ENCODE results near the gene FMN1. TPM values are rescaled to one million over a fixed set of nuclear protein-coding genes. Genes with fewer than 3 reads are reported as not detected.

The FMN1 gene
- polyA plus RNA-seq, 4 donors = 0.54 to 2.1 (median 0.86) TPM

DNA sequence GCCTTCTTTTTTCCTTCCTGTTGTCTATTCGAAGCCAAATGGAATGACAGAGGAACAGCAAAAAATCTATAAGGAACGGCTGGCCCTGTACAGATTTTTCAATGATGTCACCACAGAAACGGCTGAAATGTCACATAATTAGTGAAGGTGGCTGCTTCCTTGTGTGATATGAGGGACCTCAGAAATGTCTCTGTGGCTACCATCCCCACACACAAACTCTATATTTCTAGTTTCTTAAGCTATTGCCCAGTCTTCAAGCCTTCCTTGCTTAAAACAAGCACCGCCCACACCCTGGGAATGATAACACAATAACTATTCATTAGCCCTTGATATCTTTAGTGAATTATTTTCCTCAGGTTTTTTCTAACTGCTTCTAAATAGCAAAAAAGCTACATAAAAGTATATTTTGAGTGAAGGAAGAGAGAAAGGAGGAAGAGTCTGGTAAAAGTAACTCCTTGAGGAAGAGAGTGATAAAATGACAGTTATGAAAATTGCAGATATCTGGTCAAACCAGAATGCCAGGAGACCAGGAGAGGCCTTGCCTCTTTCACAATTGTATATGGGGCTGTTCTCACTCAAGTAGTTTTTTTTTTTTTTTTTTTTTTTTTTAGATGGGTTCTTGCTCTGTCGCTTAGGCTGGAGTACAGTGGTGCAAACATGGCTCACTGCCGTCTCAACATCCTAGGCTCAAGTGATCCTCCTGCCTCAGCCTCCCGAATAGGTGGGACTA, 38.7 kb downstream of the FMN1 start:
- peaks cover 0 to 3% (median 0%) of the 10 kb centered on the region in 3 donors for H3K27me3 ChIP-seq (ENCODE audit: control insufficient read depth in 3 of 3, insufficient read depth in 3 of 3, low read length in 3 of 3)
- H3K4me3 ChIP-seq (ENCODE audit: low read depth in 1 of 3, low read length in 3 of 3) = no peak overlapping the region
- DNase-seq = no peak
- no peaks in the 10 kb centered on the region for H3K4me1 ChIP-seq (ENCODE audit: control insufficient read depth in 3 of 3, insufficient read depth in 2 of 3, low read depth in 1 of 3, low read length in 2 of 3)
- no peak for FAIRE-seq
- no peaks in the 10 kb centered on the region for H3K36me3 ChIP-seq (ENCODE audit: control insufficient read depth in 3 of 3, insufficient read depth in 2 of 3, low read depth in 1 of 3, low read length in 3 of 3)
- H3K27ac ChIP-seq (ENCODE audit: low read depth in 1 of 3, low read length in 2 of 3) = no peak overlapping the region
- no peaks in the 10 kb centered on the region for H3K9me3 ChIP-seq (ENCODE audit: control insufficient read depth in 2 of 2, insufficient read depth in 1 of 2, low read depth in 1 of 2, low read length in 1 of 2)
- WGBS, 3 donors = 73 to 86% (median 81%) methylated on average over 6 to 7 of the region's 7 CpGs

DNA sequence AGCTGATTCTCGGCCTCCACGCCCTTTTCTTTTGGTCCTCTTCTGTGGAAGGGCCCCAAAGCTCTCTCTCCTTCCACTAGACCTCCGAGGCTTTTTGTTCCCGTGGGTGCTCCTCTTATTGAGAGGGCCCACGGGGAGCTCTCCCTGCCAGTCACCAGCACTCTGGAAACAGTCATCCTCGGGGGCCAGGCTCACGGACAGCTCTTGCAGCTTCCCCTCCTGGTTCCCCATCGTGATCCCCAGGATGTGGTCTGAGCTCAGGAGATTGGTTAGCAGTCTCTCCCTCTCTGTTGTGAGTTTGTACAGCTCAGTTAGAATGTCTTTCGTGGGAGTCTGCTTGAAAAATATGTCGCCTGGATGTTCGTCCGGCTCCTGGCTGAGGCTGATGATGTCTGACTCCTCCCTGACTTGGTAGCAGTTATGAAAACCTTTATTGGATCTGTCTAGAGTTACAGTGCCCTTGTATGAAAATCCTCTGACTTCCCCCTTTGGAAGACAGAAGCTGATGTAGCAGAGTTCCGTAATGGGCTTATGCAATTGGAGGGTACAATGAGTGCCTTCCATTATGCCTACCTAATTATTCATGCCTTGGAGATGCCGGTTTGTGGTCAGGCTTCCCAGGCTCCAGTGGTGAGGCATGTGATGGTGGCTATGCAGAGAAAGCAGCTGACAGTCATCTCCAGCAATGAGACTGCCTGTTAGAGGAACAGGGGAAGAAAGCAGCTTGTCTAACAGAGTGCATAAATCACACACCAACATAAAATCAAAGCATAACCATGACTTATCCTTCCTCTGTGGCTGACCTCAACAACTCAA, 40.0 kb downstream of the FMN1 start:
- Histone ChIP-seq H3K4me1 (ENCODE audit: control insufficient read depth in 3 of 3, insufficient read depth in 2 of 3, low read depth in 1 of 3, low read length in 2 of 3) (peaks cover 0 to 5% (median 2%) of the 10 kb centered on the region in 3 donors), H3K27me3 (ENCODE audit: control insufficient read depth in 3 of 3, insufficient read depth in 3 of 3, low read length in 3 of 3) (peaks cover 0 to 3% (median 0%) of the 10 kb centered on the region in 3 donors), H3K4me3 (ENCODE audit: low read depth in 1 of 3, low read length in 3 of 3) (no peak overlapping the region), H3K36me3 (ENCODE audit: control insufficient read depth in 3 of 3, insufficient read depth in 2 of 3, low read depth in 1 of 3, low read length in 3 of 3) (no peaks in the 10 kb centered on the region), H3K9me3 (ENCODE audit: control insufficient read depth in 2 of 2, insufficient read depth in 1 of 2, low read depth in 1 of 2, low read length in 1 of 2) (no peaks in the 10 kb centered on the region), H3K27ac (ENCODE audit: low read depth in 1 of 3, low read length in 2 of 3) (peak overlapping the region in 1 of 3 donors; percentile 58)
- WGBS, 3 donors = 70 to 88% (median 72%) methylated on average over 14 of the region's 14 CpGs
- FAIRE-seq = no peak
- no peak for DNase-seq

DNA sequence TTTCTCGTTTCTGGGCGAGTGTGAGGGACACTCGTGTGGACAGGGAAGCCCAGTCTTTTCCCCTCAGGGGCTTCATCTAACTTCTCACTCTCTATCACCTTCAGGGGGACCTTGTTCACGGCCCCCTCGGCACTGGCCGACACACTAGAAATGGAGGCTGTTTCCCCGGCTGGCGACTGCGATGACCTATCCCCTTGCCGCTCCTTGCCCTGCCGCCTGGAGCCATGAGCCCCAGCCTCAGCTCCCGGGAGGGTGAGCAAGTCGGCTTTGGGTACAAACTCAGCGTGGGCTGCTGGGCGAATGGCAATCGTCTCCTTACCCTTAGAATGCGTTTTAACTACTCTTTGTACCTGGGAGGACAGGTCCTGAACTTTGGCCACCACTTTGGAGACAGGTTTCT, 41.0 kb downstream of the FMN1 start:
- WGBS, 3 donors = 84 to 91% (median 87%) methylated on average over 17 of the region's 17 CpGs
- no peak overlapping the region for H3K4me3 ChIP-seq (ENCODE audit: low read depth in 1 of 3, low read length in 3 of 3)
- no peaks in the 10 kb centered on the region for H3K36me3 ChIP-seq (ENCODE audit: control insufficient read depth in 3 of 3, insufficient read depth in 2 of 3, low read depth in 1 of 3, low read length in 3 of 3)
- FAIRE-seq (no peak), DNase-seq (no peak)
- H3K4me1 ChIP-seq (ENCODE audit: control insufficient read depth in 3 of 3, insufficient read depth in 2 of 3, low read depth in 1 of 3, low read length in 2 of 3) = peaks cover 0 to 5% (median 2%) of the 10 kb centered on the region in 3 donors
- H3K27me3 ChIP-seq (ENCODE audit: control insufficient read depth in 3 of 3, insufficient read depth in 3 of 3, low read length in 3 of 3) = peaks cover 0 to 3% (median 0%) of the 10 kb centered on the region in 3 donors
- H3K27ac ChIP-seq (ENCODE audit: low read depth in 1 of 3, low read length in 2 of 3) = peak overlapping the region in 1 of 3 donors; percentile 36
- no peaks in the 10 kb centered on the region for H3K9me3 ChIP-seq (ENCODE audit: control insufficient read depth in 2 of 2, insufficient read depth in 1 of 2, low read depth in 1 of 2, low read length in 1 of 2)

DNA sequence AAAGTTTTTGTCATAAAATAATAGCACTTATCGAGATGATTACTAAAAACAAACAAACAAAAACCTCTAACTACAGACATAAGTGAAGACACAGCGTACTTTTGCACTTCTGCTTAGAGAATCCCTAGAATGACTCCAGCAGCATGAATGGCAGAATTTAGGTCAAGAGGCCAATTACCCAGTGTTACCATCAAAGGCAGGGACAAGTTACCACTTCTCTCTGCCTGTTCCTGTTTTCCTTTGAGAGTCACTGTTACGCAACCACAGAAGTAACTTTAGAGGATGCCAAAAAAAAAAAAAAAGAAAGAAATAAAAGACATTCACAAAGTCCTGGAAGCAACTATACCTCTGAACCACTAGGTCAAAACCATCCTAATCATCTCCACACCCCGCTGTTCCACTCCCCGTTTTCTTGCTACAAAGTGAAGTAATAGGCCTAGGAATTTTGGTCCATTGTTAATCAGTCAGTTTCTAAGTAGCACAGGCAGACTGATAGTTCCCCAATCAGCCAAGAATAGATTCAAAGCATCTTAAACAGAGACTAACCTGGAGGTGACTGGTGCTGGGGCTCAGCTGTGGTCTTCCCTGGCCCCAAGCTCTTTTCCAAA, 41.9 kb downstream of the FMN1 start:
- DNase-seq = no peak
- Histone ChIP-seq H3K4me3 (ENCODE audit: low read depth in 1 of 3, low read length in 3 of 3) (no peak overlapping the region), H3K27me3 (ENCODE audit: control insufficient read depth in 3 of 3, insufficient read depth in 3 of 3, low read length in 3 of 3) (peaks cover 0 to 3% (median 0%) of the 10 kb centered on the region in 3 donors), H3K4me1 (ENCODE audit: control insufficient read depth in 3 of 3, insufficient read depth in 2 of 3, low read depth in 1 of 3, low read length in 2 of 3) (peaks cover 0 to 11% (median 2%) of the 10 kb centered on the region in 3 donors), H3K9me3 (ENCODE audit: control insufficient read depth in 2 of 2, insufficient read depth in 1 of 2, low read depth in 1 of 2, low read length in 1 of 2) (no peaks in the 10 kb centered on the region), H3K27ac (ENCODE audit: low read depth in 1 of 3, low read length in 2 of 3) (peak overlapping the region in 1 of 3 donors; percentile 36), H3K36me3 (ENCODE audit: control insufficient read depth in 3 of 3, insufficient read depth in 2 of 3, low read depth in 1 of 3, low read length in 3 of 3) (no peaks in the 10 kb centered on the region)
- no peak for FAIRE-seq
- WGBS, 3 donors = 64 to 73% (median 68%) methylated on average over 5 of the region's 5 CpGs

DNA sequence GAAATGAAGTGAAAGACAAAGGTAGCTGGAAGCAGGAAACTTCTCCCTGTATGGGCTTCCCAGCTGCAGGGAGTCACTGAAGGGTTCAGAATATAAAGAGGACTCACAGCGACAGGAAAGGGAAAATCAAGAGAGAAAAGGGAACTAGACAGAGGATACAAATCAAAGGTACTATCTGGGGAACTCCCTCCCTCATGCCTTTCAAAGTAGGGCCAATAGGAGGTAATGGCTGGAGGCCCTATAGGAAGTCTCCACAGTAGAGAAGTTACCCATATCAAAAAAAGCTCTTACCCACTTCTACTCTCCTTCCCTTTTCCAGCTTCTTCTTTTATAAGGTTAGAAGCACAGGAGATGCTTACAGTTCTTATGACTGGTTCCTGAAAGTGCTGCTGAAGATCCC, 43.5 kb downstream of the FMN1 start:
- 17 to 34% (median 17%) methylated on average over 1 of the region's 1 CpG for WGBS, 3 donors
- DNase-seq = peak in 1 of 2 donors; percentile 17
- Histone ChIP-seq H3K4me1 (ENCODE audit: control insufficient read depth in 3 of 3, insufficient read depth in 2 of 3, low read depth in 1 of 3, low read length in 2 of 3) (peaks cover 0 to 18% (median 2%) of the 10 kb centered on the region in 3 donors), H3K9me3 (ENCODE audit: control insufficient read depth in 2 of 2, insufficient read depth in 1 of 2, low read depth in 1 of 2, low read length in 1 of 2) (no peaks in the 10 kb centered on the region), H3K27ac (ENCODE audit: low read depth in 1 of 3, low read length in 2 of 3) (peak overlapping the region in 1 of 3 donors; percentile 21), H3K27me3 (ENCODE audit: control insufficient read depth in 3 of 3, insufficient read depth in 3 of 3, low read length in 3 of 3) (peaks cover 0 to 3% (median 0%) of the 10 kb centered on the region in 3 donors), H3K36me3 (ENCODE audit: control insufficient read depth in 3 of 3, insufficient read depth in 2 of 3, low read depth in 1 of 3, low read length in 3 of 3) (no peaks in the 10 kb centered on the region), H3K4me3 (ENCODE audit: low read depth in 1 of 3, low read length in 3 of 3) (no peak overlapping the region)
- FAIRE-seq = no peak

DNA sequence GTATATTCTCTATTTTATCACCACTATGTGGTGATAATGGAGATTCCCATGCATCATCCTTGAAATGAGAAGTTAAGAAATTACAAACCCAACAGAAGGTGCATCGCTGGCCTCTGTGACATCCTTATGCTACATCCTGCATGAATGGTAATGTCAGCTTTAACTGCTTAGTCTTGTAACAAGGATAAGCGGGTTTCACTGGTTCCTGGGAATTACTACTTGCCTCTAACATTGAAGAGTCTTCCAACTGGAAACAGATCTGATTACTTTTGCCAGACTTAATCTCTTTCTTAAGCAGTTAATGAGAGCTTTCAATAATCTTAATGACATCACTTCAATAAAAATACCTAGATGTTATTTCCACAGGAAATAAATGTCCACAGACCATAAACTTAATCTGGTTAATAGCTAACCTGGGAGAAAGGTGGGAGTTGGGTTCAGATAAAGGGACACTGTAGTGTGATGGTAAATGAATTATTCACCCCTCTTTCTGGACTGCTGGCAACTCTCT, 44.0 kb downstream of the FMN1 start:
- no peaks in the 10 kb centered on the region for H3K36me3 ChIP-seq (ENCODE audit: control insufficient read depth in 3 of 3, insufficient read depth in 2 of 3, low read depth in 1 of 3, low read length in 3 of 3)
- FAIRE-seq = no peak
- 28 to 66% (median 56%) methylated on average over 2 of the region's 2 CpGs for WGBS, 3 donors
- DNase-seq = peak; percentile 64 to 70
- peaks cover 0 to 18% (median 2%) of the 10 kb centered on the region in 3 donors for H3K4me1 ChIP-seq (ENCODE audit: control insufficient read depth in 3 of 3, insufficient read depth in 2 of 3, low read depth in 1 of 3, low read length in 2 of 3)
- H3K27me3 ChIP-seq (ENCODE audit: control insufficient read depth in 3 of 3, insufficient read depth in 3 of 3, low read length in 3 of 3) = peaks cover 0 to 3% (median 0%) of the 10 kb centered on the region in 3 donors
- no peak overlapping the region for H3K4me3 ChIP-seq (ENCODE audit: low read depth in 1 of 3, low read length in 3 of 3)
- H3K27ac ChIP-seq (ENCODE audit: low read depth in 1 of 3, low read length in 2 of 3) = peak overlapping the region in 1 of 3 donors; percentile 21
- H3K9me3 ChIP-seq (ENCODE audit: control insufficient read depth in 2 of 2, insufficient read depth in 1 of 2, low read depth in 1 of 2, low read length in 1 of 2) = no peaks in the 10 kb centered on the region

DNA sequence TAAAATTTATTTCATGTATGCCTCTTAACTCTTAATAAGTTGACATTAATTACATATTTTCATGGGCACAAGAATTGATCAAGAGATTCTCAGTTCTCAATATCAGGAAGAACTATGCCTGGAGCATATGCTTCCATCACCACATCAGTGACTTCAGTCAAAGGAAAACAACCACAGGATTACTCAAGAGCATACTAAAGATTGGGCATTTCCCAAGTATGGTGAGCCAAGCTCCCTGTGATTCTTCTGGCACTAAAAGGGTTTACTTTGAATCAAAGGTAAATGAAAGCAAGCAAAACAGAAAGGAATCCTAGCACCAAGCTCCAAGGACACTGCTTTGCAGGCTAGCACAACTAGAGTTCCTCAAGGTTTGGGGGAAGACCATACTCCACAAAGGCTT, 44.6 kb downstream of the FMN1 start:
- H3K9me3 ChIP-seq (ENCODE audit: control insufficient read depth in 2 of 2, insufficient read depth in 1 of 2, low read depth in 1 of 2, low read length in 1 of 2) = no peaks in the 10 kb centered on the region
- FAIRE-seq (no peak), DNase-seq (no peak)
- peak overlapping the region in 1 of 3 donors; percentile 21 for H3K27ac ChIP-seq (ENCODE audit: low read depth in 1 of 3, low read length in 2 of 3)
- H3K4me3 ChIP-seq (ENCODE audit: low read depth in 1 of 3, low read length in 3 of 3) = no peak overlapping the region
- H3K27me3 ChIP-seq (ENCODE audit: control insufficient read depth in 3 of 3, insufficient read depth in 3 of 3, low read length in 3 of 3) = peaks cover 0 to 3% (median 0%) of the 10 kb centered on the region in 3 donors
- peaks cover 0 to 18% (median 2%) of the 10 kb centered on the region in 3 donors for H3K4me1 ChIP-seq (ENCODE audit: control insufficient read depth in 3 of 3, insufficient read depth in 2 of 3, low read depth in 1 of 3, low read length in 2 of 3)
- no peaks in the 10 kb centered on the region for H3K36me3 ChIP-seq (ENCODE audit: control insufficient read depth in 3 of 3, insufficient read depth in 2 of 3, low read depth in 1 of 3, low read length in 3 of 3)

DNA sequence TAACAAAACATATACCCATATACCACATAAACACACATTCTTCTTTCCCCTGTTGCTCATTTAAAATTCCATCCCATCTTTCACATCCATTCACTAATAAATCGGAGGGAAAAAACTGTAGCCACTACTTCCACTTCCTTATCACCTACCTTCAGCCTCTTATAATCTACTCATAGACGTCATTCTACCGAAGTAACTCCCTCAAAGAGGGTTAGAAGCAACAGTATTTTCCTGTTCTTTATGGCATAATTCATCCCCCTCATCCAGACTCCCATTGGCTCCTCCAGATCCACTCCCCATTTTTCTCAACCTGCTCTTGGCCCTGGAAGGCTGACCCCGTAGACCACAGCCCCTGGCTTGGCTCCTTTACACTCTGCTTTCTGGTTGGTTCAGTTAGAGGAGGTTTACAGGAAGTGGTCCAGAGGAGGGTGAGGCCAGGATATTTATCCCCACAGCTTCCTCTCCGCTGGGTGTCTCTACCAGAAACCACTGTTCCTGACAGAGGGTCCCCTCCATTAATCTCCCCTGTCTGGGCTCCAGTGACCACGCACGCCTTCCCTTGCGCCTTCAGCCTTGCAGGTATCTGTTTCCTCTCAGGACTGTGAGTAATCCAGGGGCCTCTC, 46.3 kb downstream of the FMN1 start:
- 49 to 65% (median 51%) methylated on average over 8 of the region's 8 CpGs for WGBS, 3 donors
- peaks cover 0 to 18% (median 2%) of the 10 kb centered on the region in 3 donors for H3K4me1 ChIP-seq (ENCODE audit: control insufficient read depth in 3 of 3, insufficient read depth in 2 of 3, low read depth in 1 of 3, low read length in 2 of 3)
- H3K9me3 ChIP-seq (ENCODE audit: control insufficient read depth in 2 of 2, insufficient read depth in 1 of 2, low read depth in 1 of 2, low read length in 1 of 2) = no peaks in the 10 kb centered on the region
- H3K36me3 ChIP-seq (ENCODE audit: control insufficient read depth in 3 of 3, insufficient read depth in 2 of 3, low read depth in 1 of 3, low read length in 3 of 3) = no peaks in the 10 kb centered on the region
- H3K27ac ChIP-seq (ENCODE audit: low read depth in 1 of 3, low read length in 2 of 3) = no peak overlapping the region
- H3K27me3 ChIP-seq (ENCODE audit: control insufficient read depth in 3 of 3, insufficient read depth in 3 of 3, low read length in 3 of 3) = no peaks in the 10 kb centered on the region
- FAIRE-seq (no peak), DNase-seq (no peak)
- no peak overlapping the region for H3K4me3 ChIP-seq (ENCODE audit: low read depth in 1 of 3, low read length in 3 of 3)
